Measurements from ENCODE around the gene NEK1. TPM values are rescaled to one million over a fixed set of nuclear protein-coding genes. Genes with fewer than 3 reads are reported as not detected.

NEK1 gene
- polyA plus RNA-seq, 1 donor from 2014 or later: 17.1 TPM

GRCh38 chr4:169618986-169619385, 6.6 kb upstream of the NEK1 start:
- H3K4me3 ChIP-seq (ENCODE audit: low read length): peak overlapping the region; percentile 74
- H3K27ac ChIP-seq (ENCODE audit: low read length): peak overlapping the region; percentile 94
- H3K27me3 ChIP-seq (ENCODE audit: insufficient read depth, low read depth, low read length): no peaks in the 10 kb centered on the region
- no peaks in the 10 kb centered on the region for H3F3A ChIP-seq (ENCODE audit: insufficient read depth, low read length, poor library complexity, severe bottlenecking)
- peak overlapping the region; percentile 97 for H3K4me2 ChIP-seq (ENCODE audit: low read length)
- peaks cover 33% of the 10 kb centered on the region for H3K79me2 ChIP-seq (replicated peaks; ENCODE audit: insufficient read depth, low read length)
- H3K9me2 ChIP-seq (ENCODE audit: insufficient read depth, low read length): no peaks in the 10 kb centered on the region
- no peaks in the 10 kb centered on the region for H3K36me3 ChIP-seq (ENCODE audit: insufficient read depth, low read length)
- H4K20me1 ChIP-seq (ENCODE audit: insufficient read depth): no peaks in the 10 kb centered on the region
- TF ChIP-seq MXI1 (conservative IDR thresholded peaks at IDR 0.05; ENCODE audit: poor library complexity, severe bottlenecking) (no peak), RAD21 (conservative IDR thresholded peaks at IDR 0.05) (no peak), TAF1 (IDR thresholded peaks at IDR 0.05; ENCODE audit: low read depth) (no peak), POLR2AphosphoS5 (IDR thresholded peaks at IDR 0.05) (no peak), CTCF (IDR thresholded peaks at IDR 0.05; ENCODE audit: poor library complexity, severe bottlenecking) (no peak), EZH2 (IDR thresholded peaks at IDR 0.05; ENCODE audit: borderline replicate concordance, insufficient read depth, low read length, poor library complexity, severe bottlenecking) (no peak), SMC3 (conservative IDR thresholded peaks at IDR 0.05; ENCODE audit: poor library complexity) (no peak), EP300 (conservative IDR thresholded peaks at IDR 0.05; ENCODE audit: poor library complexity, severe bottlenecking) (no peak)
- TF ChIP-seq, protein P1, sequence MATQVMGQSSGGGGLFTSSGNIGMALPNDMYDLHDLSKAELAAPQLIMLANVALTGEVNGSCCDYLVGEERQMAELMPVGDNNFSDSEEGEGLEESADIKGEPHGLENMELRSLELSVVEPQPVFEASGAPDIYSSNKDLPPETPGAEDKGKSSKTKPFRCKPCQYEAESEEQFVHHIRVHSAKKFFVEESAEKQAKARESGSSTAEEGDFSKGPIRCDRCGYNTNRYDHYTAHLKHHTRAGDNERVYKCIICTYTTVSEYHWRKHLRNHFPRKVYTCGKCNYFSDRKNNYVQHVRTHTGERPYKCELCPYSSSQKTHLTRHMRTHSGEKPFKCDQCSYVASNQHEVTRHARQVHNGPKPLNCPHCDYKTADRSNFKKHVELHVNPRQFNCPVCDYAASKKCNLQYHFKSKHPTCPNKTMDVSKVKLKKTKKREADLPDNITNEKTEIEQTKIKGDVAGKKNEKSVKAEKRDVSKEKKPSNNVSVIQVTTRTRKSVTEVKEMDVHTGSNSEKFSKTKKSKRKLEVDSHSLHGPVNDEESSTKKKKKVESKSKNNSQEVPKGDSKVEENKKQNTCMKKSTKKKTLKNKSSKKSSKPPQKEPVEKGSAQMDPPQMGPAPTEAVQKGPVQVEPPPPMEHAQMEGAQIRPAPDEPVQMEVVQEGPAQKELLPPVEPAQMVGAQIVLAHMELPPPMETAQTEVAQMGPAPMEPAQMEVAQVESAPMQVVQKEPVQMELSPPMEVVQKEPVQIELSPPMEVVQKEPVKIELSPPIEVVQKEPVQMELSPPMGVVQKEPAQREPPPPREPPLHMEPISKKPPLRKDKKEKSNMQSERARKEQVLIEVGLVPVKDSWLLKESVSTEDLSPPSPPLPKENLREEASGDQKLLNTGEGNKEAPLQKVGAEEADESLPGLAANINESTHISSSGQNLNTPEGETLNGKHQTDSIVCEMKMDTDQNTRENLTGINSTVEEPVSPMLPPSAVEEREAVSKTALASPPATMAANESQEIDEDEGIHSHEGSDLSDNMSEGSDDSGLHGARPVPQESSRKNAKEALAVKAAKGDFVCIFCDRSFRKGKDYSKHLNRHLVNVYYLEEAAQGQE (IDR thresholded peaks at IDR 0.05; ENCODE audit: borderline replicate concordance): no peak
- peak overlapping the region; percentile 82 for H3K9ac ChIP-seq (ENCODE audit: low read length)
- no peak overlapping the region for H2AFZ ChIP-seq (ENCODE audit: low read depth, low read length)
- no peaks in the 10 kb centered on the region for H3K9me3 ChIP-seq (ENCODE audit: low read length)

DNA sequence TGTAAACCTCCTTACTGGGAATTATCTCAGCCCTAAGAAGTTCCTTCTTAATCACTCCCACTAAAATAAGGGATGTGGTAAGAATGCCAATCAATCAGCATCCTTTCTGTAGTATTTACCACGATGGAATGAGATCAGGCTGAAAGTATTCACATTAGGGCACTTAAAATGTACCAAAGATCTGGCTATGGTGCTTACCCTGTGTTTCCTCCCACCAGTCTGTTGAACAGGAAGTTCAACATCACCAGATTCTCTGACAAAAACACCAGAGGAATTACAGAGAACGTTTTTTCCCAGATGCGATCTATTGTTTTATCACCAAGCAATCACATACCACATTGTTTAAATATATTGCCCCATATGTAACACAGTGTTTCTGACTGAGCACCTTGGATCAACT, 5.9 kb upstream of the NEK1 start:
- no peak overlapping the region for H2AFZ ChIP-seq (ENCODE audit: low read depth, low read length)
- TF ChIP-seq MXI1 (conservative IDR thresholded peaks at IDR 0.05; ENCODE audit: poor library complexity, severe bottlenecking): no peak
- TF ChIP-seq CTCF (IDR thresholded peaks at IDR 0.05; ENCODE audit: poor library complexity, severe bottlenecking): no peak
- TF ChIP-seq EP300 (conservative IDR thresholded peaks at IDR 0.05; ENCODE audit: poor library complexity, severe bottlenecking): no peak
- TF ChIP-seq EZH2 (IDR thresholded peaks at IDR 0.05; ENCODE audit: borderline replicate concordance, insufficient read depth, low read length, poor library complexity, severe bottlenecking): no peak
- TF ChIP-seq SMC3 (conservative IDR thresholded peaks at IDR 0.05; ENCODE audit: poor library complexity): no peak
- TF ChIP-seq POLR2AphosphoS5 (IDR thresholded peaks at IDR 0.05): no peak
- TF ChIP-seq, protein P1 (IDR thresholded peaks at IDR 0.05; ENCODE audit: borderline replicate concordance): no peak
- no peak for TF ChIP-seq TAF1 (IDR thresholded peaks at IDR 0.05; ENCODE audit: low read depth)
- TF ChIP-seq RAD21 (conservative IDR thresholded peaks at IDR 0.05): no peak

More for the DNA sequence above, 5.9 kb upstream of the NEK1 start:
- no peak overlapping the region for H3K9ac ChIP-seq (ENCODE audit: low read length)
- H3K4me3 ChIP-seq (ENCODE audit: low read length): no peak overlapping the region
- H3K4me2 ChIP-seq (ENCODE audit: low read length): no peak overlapping the region
- H3K27me3 ChIP-seq (ENCODE audit: insufficient read depth, low read depth, low read length): no peaks in the 10 kb centered on the region
- no peak overlapping the region for H3K27ac ChIP-seq (ENCODE audit: low read length)
- H3K9me2 ChIP-seq (ENCODE audit: insufficient read depth, low read length): no peaks in the 10 kb centered on the region
- no peaks in the 10 kb centered on the region for H3K36me3 ChIP-seq (ENCODE audit: insufficient read depth, low read length)
- H3K79me2 ChIP-seq (replicated peaks; ENCODE audit: insufficient read depth, low read length): peaks cover 28% of the 10 kb centered on the region
- H4K20me1 ChIP-seq (ENCODE audit: insufficient read depth): no peaks in the 10 kb centered on the region
- H3F3A ChIP-seq (ENCODE audit: insufficient read depth, low read length, poor library complexity, severe bottlenecking): peaks cover 3% of the 10 kb centered on the region
- H3K9me3 ChIP-seq (ENCODE audit: low read length): no peaks in the 10 kb centered on the region
